CD4-positive, alpha-beta T cell treated with Interferon gamma for 1 hour (primary cell): Measurements from ENCODE around the gene ANAPC16.
"Not testable (repeated sequence)": the region's sequence is repeated elsewhere in the genome, so short reads cannot be mapped to it uniquely, and the experiment has no call there.

Experiments used
- DNase-seq: peaks from one replicate; pipeline ENCODE4 v3.0.0-alpha.2; 2020

ANAPC16 gene

GRCh38 chr10:72265990-72266865 is 50.4 kb downstream of the ANAPC16 start:
- no peak for DNase-seq

- no peak for DNase-seq
Measured at GRCh38 chr10:72267381-72267780, 51.6 kb downstream of the ANAPC16 start.

GRCh38 chr10:72267819-72268399 is 52.1 kb downstream of the ANAPC16 start:
- DNase-seq, result no peak

GRCh38 chr10:72268475-72269200 is 52.8 kb downstream of the ANAPC16 start:
- DNase-seq, result not testable (repeated sequence)

- DNase-seq, result no peak
Measured at GRCh38 chr10:72270607-72271281, 54.9 kb downstream of the ANAPC16 start.

- DNase-seq, result peak; percentile 55
Measured at GRCh38 chr10:72272689-72273409, 57.0 kb downstream of the ANAPC16 start.

- peak; percentile 99 for DNase-seq
Measured at GRCh38 chr10:72273410-72274212, 57.8 kb downstream of the ANAPC16 start, which contains the start of gene DDIT4. TSS of gene DDIT4 (plus strand) at chr10:72273924. CDS start at chr10:72274217, 293 bp downstream.

- DNase-seq, result no peak
Measured at GRCh38 chr10:72274213-72274729, 58.5 kb downstream of the ANAPC16 start.

GRCh38 chr10:72274730-72275350 is 59.0 kb downstream of the ANAPC16 start:
- peak; percentile 76 for DNase-seq

GRCh38 chr10:72275351-72276012 is 59.7 kb downstream of the ANAPC16 start:
- no peak for DNase-seq

- DNase-seq, result no peak
Measured at GRCh38 chr10:72276013-72276387, 60.2 kb downstream of the ANAPC16 start.

- DNase-seq, result no peak
Measured at GRCh38 chr10:72276421-72277339, 60.9 kb downstream of the ANAPC16 start.

GRCh38 chr10:72277340-72277995 is 61.7 kb downstream of the ANAPC16 start:
- DNase-seq, result no peak

- DNase-seq, result no peak
Measured at GRCh38 chr10:72277996-72278667, 62.3 kb downstream of the ANAPC16 start.

GRCh38 chr10:72278668-72279393 is 63.0 kb downstream of the ANAPC16 start:
- DNase-seq, result no peak

- DNase-seq, result not testable (repeated sequence)
Measured at GRCh38 chr10:72279587-72279986, 63.8 kb downstream of the ANAPC16 start.

GRCh38 chr10:72283131-72283530 is 67.3 kb downstream of the ANAPC16 start:
- no peak for DNase-seq
